ENCODE results near the gene PRXL2B. TPM values are rescaled to one million over a fixed set of nuclear protein-coding genes. Genes with fewer than 3 reads are reported as not detected.

Gene PRXL2B
- polyA plus RNA-seq, 3 donors: 39.7 to 50.5 (median 48.7) TPM

DNA sequence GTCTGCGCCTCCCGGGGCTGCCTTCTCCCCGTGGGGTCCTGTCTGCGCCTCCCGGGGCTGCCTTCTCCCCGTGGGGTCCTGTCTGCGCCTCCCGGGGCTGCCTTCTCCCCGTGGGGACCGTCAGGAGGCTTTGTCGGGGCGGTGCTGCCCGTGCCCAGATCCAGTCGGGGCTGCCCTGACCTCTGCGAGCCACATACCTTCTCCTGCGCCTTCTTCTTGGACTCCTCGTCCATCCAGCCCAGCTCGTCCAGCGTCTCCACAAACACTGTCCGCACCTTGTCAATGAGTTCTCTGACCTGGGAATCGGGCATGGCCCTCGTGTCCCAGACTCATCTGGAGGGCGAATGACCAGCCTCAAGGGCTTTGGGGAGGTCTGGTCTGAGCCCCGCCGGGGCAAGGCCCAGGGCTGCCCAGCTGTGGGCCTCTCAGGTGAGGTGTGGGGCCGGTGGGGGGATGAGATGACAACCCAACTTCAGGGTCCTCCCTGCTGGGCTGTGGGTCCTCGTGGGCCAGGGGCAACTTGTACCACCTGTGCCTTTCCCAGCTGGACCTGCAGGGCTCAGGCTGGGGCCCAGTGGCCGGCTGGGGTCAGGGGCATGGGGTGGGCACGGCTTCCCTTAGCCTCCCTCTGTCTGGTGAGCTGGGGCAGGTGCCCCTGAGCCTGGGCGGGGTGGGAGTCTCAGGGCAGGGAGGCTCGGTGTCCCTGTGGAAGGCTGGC is 9.4 kb downstream of the PRXL2B start:
- DNase-seq: no peak

DNA sequence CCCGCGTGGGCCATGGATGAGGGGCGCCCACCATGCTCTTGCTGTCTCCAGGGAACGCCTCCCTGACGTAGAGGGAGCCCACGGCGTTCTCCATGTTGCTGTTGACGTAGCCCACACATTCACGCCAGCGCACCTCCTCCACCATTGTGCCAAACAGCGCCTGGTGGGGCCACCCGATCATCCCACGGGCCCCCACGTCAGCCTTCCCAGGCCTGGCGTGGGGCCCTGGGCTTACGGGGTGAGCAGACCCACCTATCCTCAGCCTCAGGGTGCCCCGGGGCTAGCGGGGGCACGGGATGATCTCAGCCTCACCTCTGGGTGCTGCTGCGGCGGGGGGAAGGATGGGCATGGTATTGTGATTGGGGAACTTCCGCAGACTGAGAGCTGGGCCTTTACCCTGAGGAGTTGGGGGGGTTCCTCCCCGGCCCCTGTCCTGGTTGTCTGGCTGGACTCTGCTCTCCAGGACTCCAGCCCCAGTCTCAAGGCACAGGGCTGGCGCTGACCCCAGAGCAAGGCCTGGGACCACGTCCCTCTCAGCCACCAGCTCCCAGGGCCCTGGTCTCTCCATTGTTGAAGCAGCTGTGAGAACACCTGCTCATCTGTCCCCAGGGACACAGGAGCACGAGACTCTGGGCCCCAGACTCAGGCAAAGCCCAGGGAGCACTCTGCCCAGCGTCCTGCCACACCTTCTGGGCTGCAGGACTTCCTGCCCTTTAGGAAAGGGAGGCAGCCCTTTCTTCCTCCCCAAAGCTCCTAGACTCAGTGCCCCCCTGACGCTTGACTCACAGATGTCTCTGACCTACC is 10.2 kb downstream of the PRXL2B start:
- no peak for DNase-seq

- no peak for DNase-seq
Observed at GRCh38 chr1:2597441-2598328, 11.1 kb downstream of the PRXL2B start.

- DNase-seq: no peak
Observed at GRCh38 chr1:2598329-2598931, 11.9 kb downstream of the PRXL2B start.

DNA sequence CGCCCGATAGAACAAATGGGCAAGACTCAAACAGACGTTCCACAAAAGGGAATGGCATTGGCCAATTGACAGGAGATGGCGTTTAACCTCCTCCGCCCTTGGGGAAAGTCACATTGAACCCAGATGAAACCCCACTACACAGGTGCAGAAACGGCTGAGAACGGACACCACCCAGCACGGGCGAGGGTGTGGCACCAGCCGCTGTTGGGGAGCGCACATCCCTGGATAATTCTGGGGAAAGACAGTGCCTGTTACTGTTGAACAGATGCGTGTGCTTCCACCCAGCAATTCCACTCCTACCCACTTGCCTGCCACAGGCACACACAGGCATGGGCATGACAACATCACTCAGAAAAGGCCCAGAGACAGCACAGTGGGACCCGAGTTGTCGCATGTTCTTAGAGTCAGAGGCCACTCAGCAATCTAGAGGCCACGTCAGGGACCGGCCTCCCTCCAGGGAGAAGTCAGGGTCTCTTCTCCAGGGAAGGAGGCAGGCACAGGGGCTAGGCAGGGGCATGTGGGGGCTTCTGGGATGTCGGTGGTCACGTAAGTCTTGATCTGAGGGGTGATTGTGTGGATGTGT is 15.2 kb downstream of the PRXL2B start:
- no peak for DNase-seq

DNA sequence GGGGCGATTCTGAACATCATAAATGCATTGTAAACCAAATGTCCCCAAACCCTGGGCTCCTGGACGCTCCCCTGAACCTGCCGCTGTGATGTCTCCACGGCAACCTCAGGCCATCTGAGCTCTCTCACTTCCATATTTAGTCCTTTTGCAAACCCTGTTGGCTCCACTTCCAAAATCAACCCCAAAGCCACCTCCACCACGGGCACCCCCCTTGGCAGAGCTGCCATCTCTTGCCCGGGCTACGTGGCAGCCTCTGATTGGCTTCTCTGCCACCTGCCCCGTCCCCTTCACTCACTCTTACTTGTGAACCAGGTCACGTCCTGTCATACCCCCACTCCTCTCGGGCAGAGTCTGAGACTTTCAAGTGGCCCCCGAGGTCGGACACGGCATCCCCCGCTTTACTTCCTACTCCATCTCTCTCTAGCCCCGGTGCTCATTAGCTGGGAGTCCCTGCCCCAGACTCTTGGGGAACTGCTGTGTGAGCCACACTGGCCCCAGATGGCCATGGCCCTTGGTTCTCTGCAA is 15.8 kb downstream of the PRXL2B start:
- DNase-seq: no peak

DNA sequence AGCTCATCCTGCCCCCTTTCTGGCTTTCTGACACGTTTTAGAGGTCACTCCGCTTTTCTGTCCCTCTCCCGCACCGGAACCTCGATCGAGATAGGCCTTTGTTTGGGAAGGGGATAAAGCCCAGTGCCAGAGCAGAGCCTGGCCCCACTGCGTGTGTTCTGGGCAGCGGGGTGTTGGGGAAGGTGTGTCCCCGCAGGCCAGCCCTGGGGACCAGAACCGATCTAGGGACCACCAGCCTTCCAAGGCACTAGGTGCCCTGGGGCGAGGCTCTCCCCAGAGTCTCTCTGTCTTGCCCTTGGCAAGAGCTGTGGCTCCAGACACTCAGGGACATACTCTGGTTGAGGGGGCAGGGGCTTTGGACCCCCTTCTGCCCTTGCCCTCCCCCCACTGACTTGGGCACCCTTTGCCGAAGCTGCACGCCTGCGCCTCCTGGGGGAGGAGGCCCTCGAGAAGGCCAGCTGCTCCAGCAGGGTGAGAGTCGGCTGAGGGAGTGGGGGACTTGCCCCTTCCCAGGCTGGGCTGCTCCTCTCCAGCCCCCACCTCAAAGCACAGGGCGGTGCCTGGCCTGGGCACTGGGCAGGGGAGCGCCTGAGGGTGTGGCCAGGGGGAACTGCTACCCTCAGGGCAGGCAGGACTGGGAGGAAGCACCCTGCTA is 16.4 kb downstream of the PRXL2B start:
- DNase-seq: no peak

- no peak for DNase-seq
Observed at GRCh38 chr1:2603521-2604155, 17.1 kb downstream of the PRXL2B start.

DNA sequence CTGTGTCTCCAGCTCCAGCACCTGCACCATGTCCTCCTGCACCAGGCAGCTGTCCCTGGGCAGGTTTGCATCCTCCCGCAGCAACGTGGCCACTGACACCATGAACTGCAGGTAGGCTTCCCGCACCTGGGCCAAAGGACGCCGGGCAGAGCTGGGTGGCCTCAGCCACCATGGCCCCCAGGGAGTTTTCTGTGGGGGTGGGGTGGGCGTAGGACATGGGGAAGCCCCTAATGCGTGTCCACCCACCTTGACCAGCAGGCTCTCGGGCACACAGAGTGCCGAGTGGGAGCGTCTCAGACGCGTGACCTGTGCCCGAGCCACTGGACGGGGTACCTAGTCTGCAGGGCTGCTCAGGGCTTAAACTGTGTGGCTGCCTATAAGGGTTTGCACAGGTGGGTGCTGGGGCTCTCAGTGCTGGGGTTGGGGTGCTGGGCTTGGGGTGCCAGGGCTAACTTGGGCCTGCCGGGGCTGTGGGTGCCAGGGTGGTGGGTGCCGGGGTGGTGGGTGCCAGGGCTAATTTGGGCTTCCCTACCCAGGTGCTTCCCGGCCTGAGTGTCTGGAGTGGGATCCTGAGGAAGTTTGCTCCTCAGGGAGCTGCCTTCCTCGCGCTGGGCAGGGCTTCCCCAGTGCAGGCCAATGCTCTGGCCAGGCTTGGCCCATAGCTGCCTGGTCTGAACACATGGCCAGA is 17.7 kb downstream of the PRXL2B start:
- no peak for DNase-seq

- no peak for DNase-seq
Observed at GRCh38 chr1:2604844-2605508, 18.4 kb downstream of the PRXL2B start.

GRCh38 chr1:2605509-2606395 is 19.2 kb downstream of the PRXL2B start:
- DNase-seq: no peak

DNA sequence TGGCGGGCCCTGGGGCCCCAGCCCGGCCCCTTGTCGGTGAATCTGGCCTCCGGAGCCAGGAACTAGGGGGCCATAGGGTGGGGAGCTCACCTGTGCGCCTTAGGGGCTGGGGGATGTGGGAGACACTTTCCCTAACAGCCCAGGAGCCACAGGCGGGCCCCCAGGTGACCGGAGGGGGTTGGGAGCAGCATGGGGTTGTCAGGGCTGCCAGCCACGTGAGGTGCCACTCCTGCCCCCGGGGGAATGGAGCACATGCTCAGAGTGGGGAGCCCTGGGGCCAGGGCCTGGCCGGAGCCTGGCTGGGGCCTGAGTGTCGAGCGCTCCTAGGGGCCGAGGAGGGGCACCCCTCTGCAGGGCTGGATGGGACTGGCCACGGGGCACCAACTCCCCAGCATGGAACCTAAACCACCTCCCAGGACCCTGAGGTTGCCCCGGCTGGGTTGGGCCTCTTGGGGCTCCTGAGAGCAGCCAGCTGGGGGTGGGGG is 19.9 kb downstream of the PRXL2B start:
- no peak for DNase-seq

GRCh38 chr1:2606881-2607621 is 20.5 kb downstream of the PRXL2B start:
- DNase-seq: no peak

DNA sequence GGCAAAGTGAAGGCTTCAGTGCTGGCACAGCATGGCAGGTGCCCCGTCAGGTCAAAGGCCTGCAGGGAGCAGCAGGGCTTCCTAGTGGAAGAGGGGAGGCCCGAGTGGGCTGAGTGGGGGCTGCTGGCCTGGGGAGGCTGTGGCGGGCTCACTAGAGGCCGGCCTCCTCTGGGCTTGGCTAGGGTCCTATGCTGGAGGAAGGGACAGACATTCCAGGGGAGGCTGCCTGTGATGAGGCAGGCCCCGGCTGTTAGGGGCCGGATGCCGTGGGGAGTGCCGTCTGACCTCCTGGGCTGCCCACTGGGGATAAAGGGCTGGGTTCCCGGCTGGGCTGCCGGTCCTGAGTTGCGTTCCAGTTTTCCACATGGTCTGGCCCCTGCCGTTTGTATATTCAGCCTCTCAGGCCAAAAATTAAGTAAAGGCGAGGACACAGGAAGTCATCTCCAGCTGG is 21.1 kb downstream of the PRXL2B start:
- no peak for DNase-seq

DNA sequence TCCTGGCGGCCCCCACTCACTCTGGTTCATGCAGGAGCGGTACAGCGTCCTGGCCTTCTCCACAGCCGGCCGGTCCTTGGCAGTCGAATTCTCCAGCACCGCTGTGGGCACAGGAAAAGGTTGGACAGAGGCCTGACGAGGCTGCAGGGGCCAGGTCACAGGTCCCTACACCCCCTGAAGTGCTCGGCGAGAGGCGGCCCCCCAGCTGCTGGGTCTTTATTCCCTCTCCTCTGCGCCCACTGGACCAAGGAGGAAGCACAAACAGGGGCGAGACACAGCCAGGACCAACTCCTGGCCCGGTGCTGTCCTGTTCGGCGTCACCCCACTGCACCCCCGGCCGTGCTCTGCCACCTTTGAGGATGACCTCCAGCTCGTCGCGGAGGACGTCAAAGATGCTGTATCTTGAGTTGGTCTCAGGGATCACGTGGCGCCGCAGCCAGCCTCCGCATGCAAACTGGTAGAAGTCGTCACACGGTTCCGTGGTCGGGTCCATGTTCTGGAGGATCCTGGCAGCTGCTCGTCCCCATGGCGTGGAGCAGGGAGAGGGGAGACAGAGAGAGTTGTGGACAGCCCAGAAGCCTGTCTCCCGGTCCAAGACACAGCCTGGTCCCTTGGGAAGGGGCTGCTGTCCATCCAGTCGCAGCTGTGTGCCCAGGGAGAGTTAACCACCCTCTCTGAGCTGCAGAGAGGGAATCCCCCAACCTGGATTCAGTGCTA is 22.9 kb downstream of the PRXL2B start:
- no peak for DNase-seq

Measured in renal pelvis (tissue), 4 donors.